Measurements from ENCODE around the gene ZNF366.

- TF ChIP-seq CTCF (IDR thresholded peaks at IDR 0.05), result no peak
- TF ChIP-seq RNF2 (IDR thresholded peaks at IDR 0.05; ENCODE audit: borderline replicate concordance, low read depth), result no peak
- TF ChIP-seq ESRRA (IDR thresholded peaks at IDR 0.05; ENCODE audit: borderline replicate concordance, low read length), result no peak
These were observed 26.4 kb downstream of the ZNF366 start for GRCh38 chr5:72480841-72481240.

All from A549 (cell line).